ENCODE data around the gene SMG6.

The SMG6 gene

DNA sequence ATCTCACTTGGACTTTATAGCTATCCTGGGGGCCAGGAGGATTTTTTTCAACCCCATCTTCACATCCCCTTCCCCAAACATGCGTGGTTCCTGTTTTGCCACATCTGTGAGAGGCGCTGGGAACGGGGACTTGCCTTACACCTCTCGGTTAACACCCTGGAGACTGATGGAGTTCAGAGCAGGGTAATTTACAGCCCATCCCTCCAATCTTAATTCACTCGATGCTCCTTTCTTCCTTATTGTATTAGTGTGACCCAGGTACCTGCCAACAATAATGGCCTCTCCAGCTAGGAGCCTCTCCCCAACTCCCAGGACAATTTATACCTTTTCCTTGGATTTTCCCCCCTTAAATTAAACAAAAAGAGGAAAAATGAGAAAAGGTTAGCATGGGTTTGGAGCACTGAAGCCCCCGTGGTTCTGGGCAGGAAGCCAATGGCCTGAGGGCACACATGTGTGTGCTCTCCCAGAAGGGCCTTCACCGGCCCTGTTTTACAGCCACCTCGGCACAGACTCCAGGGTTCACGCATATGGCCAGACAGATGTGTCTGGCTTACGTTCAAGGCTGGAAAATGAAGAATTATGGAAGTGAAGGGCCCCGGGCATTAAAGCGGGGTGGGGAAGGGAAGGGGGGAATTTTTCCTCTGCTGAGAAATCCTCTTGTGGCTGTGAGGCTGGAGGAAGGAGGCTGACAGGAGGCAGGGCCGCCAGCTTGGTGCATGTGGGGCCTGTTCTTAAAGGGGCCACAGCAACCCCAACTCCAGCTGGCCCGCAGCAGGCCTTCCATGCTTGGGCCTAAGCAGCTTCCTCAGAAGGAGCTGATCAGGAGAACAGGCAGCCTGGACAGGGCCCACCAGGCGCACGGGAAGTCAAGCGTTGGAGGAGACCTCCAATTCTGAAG is 227.2 kb downstream of the SMG6 start:
- no peak for DNase-seq (ENCODE audit: low spot score)

GRCh38 chr17:2075336-2076086 is 228.1 kb downstream of the SMG6 start:
- no peak for DNase-seq (ENCODE audit: low spot score)

DNA sequence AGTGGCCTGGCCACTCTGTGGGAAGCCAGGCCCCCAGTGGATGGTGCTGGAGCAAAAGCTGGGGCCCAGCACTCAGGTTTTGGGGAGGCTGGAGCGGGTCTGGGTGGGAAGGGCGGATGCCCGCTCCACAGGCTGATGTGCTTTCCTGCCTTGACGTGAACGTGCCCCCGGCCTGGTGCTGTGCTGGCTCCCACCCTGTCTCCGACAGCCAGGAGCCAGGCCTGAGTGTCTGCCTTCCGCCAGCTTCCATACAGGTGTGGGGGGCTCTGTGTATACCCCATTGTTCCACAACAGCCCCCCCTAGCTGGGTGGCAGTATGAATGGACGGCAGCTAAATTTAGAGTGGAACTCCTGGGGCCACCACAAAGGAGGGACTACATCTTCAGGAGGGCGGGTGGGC is 228.7 kb downstream of the SMG6 start:
- DNase-seq (ENCODE audit: low spot score) = no peak

GRCh38 chr17:2071455-2072281 is 231.9 kb downstream of the SMG6 start:
- DNase-seq (ENCODE audit: low spot score) = no peak

DNA sequence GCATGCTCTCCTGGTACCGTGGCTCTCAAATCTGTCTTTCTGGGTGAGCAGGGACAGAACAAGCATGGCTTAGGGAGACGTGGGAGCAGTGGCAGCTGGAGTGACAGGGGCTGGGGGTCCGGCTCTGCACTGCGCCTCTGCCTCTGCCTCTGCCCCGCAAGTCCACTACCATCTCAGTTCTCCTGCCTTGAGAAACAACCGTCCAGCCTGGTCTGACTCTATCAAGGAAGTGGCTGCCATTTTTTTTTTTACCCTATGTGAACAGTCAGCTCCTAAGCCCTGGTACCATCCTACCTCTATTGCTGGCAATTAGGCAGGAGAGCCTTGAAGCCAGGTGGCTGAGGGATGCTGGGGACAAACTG is 232.6 kb downstream of the SMG6 start:
- no peak for DNase-seq (ENCODE audit: low spot score)

DNA sequence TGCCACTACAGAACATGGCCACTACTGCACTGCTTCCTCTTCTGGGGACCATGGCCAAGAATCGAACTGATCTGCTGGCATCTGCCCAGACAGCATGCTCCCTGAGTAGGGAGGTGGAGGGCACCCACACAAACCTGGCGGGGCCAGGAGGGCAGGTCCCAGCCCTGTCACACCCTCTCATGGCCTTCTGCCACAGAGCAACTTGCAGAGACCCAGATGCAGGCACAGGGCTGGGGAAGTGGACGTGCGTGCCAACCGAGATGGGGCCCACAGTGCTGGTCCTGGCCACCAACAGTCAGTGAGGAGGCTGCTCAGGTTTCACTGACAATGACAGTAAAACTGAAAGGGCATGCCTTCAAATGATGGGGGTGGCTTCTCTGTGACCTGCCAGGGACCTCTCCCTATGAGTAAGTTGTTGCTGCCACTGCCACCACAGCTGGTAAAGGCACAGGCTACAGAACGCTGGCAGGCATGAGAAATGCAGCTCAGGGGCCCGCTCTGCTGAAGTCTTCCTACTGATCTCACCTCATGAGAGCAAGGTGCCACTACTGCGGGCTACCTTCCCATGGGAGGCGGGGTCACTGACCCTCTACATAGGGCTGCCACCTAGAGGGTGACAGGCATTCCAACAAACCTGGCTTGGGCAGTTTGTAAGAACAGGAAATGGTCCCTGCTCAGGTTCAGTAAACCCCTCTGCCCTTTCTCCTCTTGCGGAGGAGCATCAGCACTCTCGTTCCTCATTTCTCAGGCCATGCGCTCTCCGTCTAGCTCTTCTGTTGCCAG is 233.2 kb downstream of the SMG6 start:
- no peak for DNase-seq (ENCODE audit: low spot score)

- DNase-seq (ENCODE audit: low spot score) = no peak
These were observed 235.0 kb downstream of the SMG6 start for GRCh38 chr17:2068519-2069051.

GRCh38 chr17:2068031-2068518 is 235.5 kb downstream of the SMG6 start:
- no peak for DNase-seq (ENCODE audit: low spot score)

DNA sequence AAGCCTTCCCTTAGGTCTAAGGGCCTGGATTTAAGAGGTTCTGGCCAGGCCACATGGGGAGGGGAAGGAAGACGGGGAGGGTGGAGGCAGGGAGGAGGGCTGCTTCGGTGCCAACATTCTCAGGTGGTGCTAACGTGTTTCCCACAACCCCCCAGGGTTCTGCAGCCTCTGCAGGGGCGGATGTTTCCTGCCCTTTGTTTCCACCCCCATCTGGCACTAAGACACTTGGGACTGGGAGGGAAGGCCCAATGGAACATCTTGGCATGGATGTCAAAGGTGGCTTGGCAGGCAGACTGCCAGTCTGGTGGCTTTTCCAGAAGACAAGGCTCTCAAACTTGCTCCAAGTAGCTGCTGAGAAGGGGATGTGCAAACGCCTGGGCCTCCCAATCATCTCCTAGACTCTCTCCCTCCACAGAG is 236.0 kb downstream of the SMG6 start:
- DNase-seq (ENCODE audit: low spot score) = no peak

- DNase-seq (ENCODE audit: low spot score) = no peak
These were observed 236.5 kb downstream of the SMG6 start for GRCh38 chr17:2067048-2067561.

DNA sequence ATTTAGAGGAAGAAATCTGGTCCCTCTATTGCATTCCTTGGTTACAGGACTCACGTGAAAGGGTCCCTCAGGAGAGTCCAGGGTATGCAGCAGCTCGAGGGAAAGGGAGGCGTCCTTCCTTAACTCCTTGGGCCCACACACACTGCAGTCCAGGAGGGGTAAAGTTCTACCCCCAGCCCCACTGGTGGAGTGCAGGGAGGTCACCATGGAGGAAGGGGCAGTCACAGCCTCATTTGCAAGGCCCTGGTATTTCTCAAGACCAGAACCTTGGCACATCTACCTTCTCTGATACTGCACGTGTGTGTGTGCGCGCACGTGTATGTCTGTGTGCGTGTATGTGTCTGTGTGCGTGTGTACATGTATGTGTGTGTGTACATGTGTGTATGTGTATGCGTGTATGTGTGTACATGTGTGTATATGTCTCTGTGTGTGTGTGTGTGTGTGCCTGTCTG is 237.6 kb downstream of the SMG6 start:
- DNase-seq (ENCODE audit: low spot score) = no peak

- peak; percentile 47 for DNase-seq (ENCODE audit: low spot score)
These were observed 238.4 kb downstream of the SMG6 start for GRCh38 chr17:2064980-2065785.

GRCh38 chr17:2064520-2064971 is 239.0 kb downstream of the SMG6 start:
- DNase-seq (ENCODE audit: low spot score) = no peak

DNA sequence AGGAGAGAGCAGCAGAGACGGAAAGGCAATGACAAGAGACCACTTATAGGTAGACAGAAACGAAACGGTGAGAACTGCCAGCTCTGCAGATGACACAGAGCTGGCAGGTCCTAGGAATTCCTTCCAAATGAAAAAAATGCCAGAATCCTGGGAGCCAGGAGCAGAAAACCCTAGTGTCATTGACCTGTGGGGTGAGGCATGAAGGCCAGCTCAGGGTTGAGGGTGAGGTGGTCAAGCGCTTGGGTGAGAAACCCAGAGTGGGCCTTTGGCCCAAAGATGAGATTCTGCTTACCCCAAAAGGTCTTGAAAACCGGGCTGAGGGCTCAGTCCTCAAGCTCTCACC is 239.5 kb downstream of the SMG6 start:
- no peak for DNase-seq (ENCODE audit: low spot score)

DNA sequence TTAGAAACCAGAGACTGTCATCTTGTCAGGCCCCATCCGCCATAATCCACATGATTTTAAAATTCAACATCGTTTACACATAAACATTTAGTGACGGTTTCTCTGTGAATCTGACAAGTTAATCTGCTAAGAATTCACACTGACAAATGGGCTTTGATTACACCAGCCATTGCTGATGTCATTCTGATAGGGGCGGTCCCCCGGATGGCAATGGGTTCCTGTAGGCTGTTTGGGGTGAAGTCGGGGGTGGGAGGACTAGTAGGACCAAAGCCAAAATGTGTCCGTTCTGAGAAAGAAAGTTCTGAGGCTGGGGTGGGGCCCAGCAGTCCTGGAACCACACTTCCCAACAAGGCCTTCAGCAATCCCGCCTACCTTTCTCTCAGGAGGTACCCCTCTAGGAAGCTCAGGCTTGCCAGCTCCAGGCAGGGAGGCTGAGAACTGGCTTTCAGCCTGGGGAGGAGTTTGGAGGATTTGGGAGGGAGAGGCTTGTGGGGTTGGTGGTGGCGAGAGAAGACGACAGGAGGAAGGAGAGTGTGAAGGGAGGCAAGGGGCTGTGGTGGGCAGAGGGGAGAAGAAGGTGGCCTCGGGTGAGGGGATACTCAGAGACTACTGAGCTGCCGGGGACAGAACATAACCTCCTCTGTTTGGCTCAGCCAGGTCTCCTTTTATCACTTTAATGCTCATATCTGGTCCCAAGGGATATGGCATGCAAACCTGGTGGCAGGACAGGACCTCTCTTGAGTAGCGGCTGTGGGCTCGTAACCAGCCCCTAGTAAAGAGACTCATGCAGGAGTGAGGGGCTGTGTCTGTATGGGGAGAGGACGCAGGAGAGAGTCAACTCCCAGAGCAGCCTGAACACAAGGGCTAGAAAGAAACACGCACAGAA is 240.1 kb downstream of the SMG6 start:
- DNase-seq (ENCODE audit: low spot score) = no peak

DNA sequence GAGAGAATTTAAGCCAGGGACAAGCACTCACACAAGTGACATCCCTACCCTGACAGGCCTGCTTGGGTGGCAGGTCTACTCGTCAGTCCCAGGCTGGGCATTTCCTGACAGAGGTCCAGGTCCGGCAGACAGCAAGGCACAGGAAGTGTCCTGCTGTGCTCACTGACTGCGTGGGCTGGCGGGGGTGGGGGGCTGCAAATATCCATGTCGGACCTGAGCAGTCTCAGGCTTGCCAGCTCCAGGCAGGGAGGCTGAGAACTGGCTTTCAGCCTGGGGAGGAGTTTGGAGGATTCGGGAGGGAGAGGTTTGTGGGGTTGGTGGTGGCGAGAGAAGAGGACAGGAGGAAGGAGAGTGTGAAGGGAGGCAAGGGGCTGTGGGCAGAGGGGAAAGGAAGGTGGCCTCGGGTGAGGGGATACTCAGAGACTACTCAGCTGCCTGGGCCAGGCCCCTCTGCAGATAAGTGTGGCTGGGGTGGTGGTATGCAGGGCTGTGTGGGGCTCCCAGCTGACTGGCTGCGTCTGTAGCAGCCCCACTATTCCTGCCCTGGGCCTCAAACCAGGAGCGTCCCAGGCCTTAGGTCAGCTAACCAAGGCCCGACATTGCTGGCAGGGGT is 240.9 kb downstream of the SMG6 start:
- DNase-seq (ENCODE audit: low spot score) = no peak

GRCh38 chr17:2061441-2061958 is 242.1 kb downstream of the SMG6 start:
- DNase-seq (ENCODE audit: low spot score) = no peak

DNA sequence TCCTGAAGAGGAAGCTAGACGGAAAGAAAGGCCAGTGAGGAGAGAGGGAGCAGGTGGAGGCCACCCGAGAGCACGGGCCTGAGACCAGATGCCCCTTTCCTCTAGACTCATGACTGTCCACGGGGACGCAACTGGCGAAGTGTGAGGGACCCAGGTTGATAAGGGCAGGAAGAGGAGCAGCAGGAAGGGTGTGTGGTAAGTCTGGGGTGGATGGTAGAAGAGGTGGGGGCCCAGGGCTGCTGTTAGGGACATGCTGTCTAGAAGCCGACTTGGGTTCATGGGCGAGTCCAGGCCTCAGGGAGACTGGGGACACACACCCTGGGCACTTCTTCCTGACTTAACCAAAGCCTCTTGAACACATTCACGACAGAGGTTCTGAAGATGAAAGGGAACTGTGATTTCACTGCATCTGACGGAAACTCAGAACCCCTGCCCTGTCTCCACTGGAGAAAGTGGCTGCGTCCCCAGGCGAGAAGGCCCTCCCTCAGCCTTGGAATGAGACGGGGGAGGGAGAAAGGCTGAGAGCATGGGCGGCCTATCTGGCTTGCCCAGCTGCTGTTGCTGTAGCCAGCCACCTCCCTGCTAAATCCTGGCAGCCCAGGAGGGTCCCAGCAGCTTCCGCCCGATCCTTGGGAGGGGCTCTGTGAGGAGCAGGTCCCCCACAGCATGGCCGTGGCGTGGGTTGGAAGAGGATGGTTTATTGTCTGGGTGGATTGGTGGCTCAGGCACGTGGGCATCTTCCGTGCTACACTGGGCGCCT is 242.7 kb downstream of the SMG6 start:
- DNase-seq (ENCODE audit: low spot score) = no peak

Data from NAMALWA (cell line).